Stimulated activated CD8-positive, alpha-beta memory T cell treated with anti-CD3 and anti-CD28 coated beads, Interleukin-15, amount 100 ng/mL, for 1 hour (primary cell): Measurements from ENCODE around the gene GMFB.

Source experiments
- DNase-seq: peaks from one replicate; pipeline ENCODE4 v3.0.0-alpha.2; 2020; ENCODE audit warnings: low read depth

GMFB gene

DNA sequence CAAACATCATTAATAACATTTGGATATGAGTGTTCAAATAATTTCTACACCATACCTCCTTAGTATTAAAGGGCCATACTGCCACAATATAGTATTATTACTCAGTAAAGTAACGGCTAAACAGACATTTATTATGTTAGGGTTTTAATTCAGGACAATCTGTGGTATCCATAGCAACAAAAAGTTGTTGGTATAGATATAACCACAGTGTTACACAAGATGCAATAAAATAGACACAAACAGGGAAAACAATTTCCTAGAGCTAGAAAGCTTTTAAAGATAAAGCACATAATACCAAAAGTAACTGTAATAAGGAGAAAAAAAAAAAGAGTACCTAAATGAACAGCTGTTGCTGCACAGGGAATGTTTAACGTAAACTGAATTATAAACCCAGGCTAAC lies 63.7 kb downstream of the GMFB start:
- DNase-seq = no peak
